HEK293 (cell line): ENCODE measurements around the gene MMP25.

ENCODE experiments used
- CTCF ChIA-PET: fragments of 350-600 bp; formaldehyde crosslinking; extraction: SDS; loops from one replicate; lab custom pipeline; 2021; ENCODE audit warnings: antibody characterized with exemption; lab: Yijun Ruan, JAX
- POLR2A ChIA-PET: fragments of 300-600 bp; formaldehyde crosslinking; extraction: SDS; loops from one replicate; lab custom pipeline; 2020; ENCODE audit warnings: antibody characterized with exemption, inconsistent platforms; lab: Yijun Ruan, JAX
- H3K27ac ChIP-seq: fragments of 200-500 bp; sonication (Bioruptor generic); 2 replicates; pipeline ENCODE4 v1.5.1; 2014; ENCODE audit warnings: low read depth, low read length, control low read depth, inconsistent platforms; ENCODE audit errors: extremely low read depth
- H3K36me3 ChIP-seq, 2 experiments: fragments of 200-500 bp in 1 of 2; sonication (Bioruptor generic) in 1 of 2; 1 replicate in 1 of 2; 2 replicates in 1 of 2; pipeline ENCODE4 v1.5.1; 2014 to 2017; ENCODE audit warnings: inconsistent platforms in 2 of 2, low read length in 2 of 2; ENCODE audit not compliant: control insufficient read depth in 2 of 2, insufficient read depth in 1 of 2
- H3K4me1 ChIP-seq: fragments of 200-500 bp; sonication (Bioruptor generic); 2 replicates; pipeline ENCODE4 v1.5.1; 2014; ENCODE audit warnings: mild to moderate bottlenecking, low read length, inconsistent platforms; ENCODE audit not compliant: control insufficient read depth, insufficient read depth
- H3K4me3 ChIP-seq: 2 replicates; pipeline ENCODE4 v1.5.1; 2011; ENCODE audit warnings: low read depth, mild to moderate bottlenecking, control low read depth, low read length, moderate library complexity
- H3K9me3 ChIP-seq: fragments of 200-500 bp; sonication (Bioruptor generic); 2 replicates; pipeline ENCODE4 v1.5.1; 2014; ENCODE audit warnings: low read depth, low read length, inconsistent platforms; ENCODE audit not compliant: control insufficient read depth, insufficient read depth
- BCL6B ChIP-seq: fragments of 450-650 bp; formaldehyde crosslinking; IDR thresholded peaks from 2 replicates; pipeline ENCODE4 v1.5.1; 2017; ENCODE audit warnings: missing biosample characterization, missing genetic modification characterization
- EGR2 ChIP-seq: fragments of 450-650 bp; formaldehyde crosslinking; IDR thresholded peaks from 2 replicates; pipeline ENCODE4 v1.5.1; 2016; ENCODE audit warnings: low read depth, missing biosample characterization, missing genetic modification characterization
- ZFHX2 ChIP-seq: fragments of 450-650 bp; formaldehyde crosslinking; conservative IDR thresholded peaks from 2 replicates; pipeline ENCODE4 v1.5.1; 2016; ENCODE audit warnings: missing biosample characterization, missing genetic modification characterization
- ZNF16 ChIP-seq: fragments of 450-650 bp; formaldehyde crosslinking; IDR thresholded peaks from 2 replicates; pipeline ENCODE4 v1.5.1; 2016; ENCODE audit warnings: low read depth, missing biosample characterization, missing genetic modification characterization
- ZNF335 ChIP-seq: fragments of 450-650 bp; formaldehyde crosslinking; conservative IDR thresholded peaks from 2 replicates; pipeline ENCODE4 v1.5.1; 2016; ENCODE audit warnings: missing biosample characterization, missing genetic modification characterization
- ZNF530 ChIP-seq: fragments of 450-650 bp; formaldehyde crosslinking; IDR thresholded peaks from 2 replicates; pipeline ENCODE4 v1.5.1; 2016; ENCODE audit warnings: low read depth, missing biosample characterization, missing genetic modification characterization
- ZNF549 ChIP-seq: fragments of 450-650 bp; IDR thresholded peaks from 2 replicates; pipeline ENCODE4 v1.5.1; 2018; ENCODE audit warnings: missing biosample characterization, missing genetic modification characterization, mild to moderate bottlenecking, inconsistent platforms, moderate library complexity
- ZNF555 ChIP-seq: fragments of 450-650 bp; formaldehyde crosslinking; conservative IDR thresholded peaks from 2 replicates; pipeline ENCODE4 v1.5.1; 2017; ENCODE audit warnings: missing biosample characterization, mild to moderate bottlenecking, missing genetic modification characterization, inconsistent platforms
- TF ChIP-seq, protein P1 (sequence below): fragments of 450-650 bp; formaldehyde crosslinking; IDR thresholded peaks from 2 replicates; pipeline ENCODE4 v1.5.1; 2016; ENCODE audit warnings: missing biosample characterization, missing genetic modification characterization

MMP25 gene

DNA sequence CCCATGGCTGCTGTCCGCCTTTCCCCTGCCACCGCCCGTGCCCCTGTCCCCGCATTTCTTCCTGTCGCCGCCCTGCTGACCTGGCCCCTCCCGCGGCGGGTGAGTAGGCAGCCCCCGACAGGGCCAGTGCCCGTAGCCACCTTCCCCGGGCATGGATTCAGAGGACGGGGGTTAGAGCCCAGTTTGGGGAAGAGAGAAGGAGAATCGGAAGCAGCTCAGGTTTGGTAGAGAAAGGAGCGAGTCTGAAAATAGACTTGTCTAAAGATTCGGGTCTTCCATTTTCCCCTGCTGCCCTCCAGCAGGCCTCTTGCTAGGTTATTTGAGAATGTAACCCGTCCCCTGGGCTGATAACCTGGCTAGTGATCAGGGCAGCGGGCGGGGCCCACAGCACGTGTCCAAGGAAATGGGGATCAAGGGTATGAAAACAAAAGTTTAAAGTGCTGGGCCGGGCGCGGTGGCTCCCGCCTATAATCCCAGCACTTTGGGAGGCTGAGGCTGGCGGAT lies 41.5 kb upstream of the MMP25 start (continued):
- TF ChIP-seq ZNF549 (tag by site-specific recombination) (no peak), ZNF335 (peak; percentile 78), ZNF555 (tag by site-specific recombination) (no peak)

- no peak overlapping the region for H3K4me3 ChIP-seq
- H3K9me3 ChIP-seq, result no peaks in the 10 kb centered on the region
- TF ChIP-seq BCL6B, result no peak
- ChIA-PET CTCF (interaction anchor here (0.6 to 9.6 kb wide), 2 partner anchors 24 to 108 kb away, joined by 3 to 149 read pairs; no protein-coding TSS in a partner anchor), POLR2A (interaction anchor here (12.4 kb wide), 1 partner anchor 16 kb away, joined by 247 read pairs; the partner anchor contains the start of genes CLDN6, HCFC1R1, THOC6 and TNFRSF12A)
- H3K4me1 ChIP-seq, result no peaks in the 10 kb centered on the region; the same call in 1 of the 2 replicates
- H3K27ac ChIP-seq, result no peak overlapping the region
- H3K36me3 ChIP-seq, result no peaks in the 10 kb centered on the region
These were observed 39.1 kb upstream of the MMP25 start for GRCh38 chr16:3007059-3007956.

- POLR2A ChIA-PET, result interaction anchor here (12.4 kb wide), 1 partner anchor 16 kb away, joined by 247 read pairs; the partner anchor contains the start of genes CLDN6, HCFC1R1, THOC6 and TNFRSF12A
- no peak overlapping the region for H3K4me3 ChIP-seq
- H3K9me3 ChIP-seq, result no peaks in the 10 kb centered on the region
- no peak for TF ChIP-seq ZNF16 (tag by site-specific recombination)
- TF ChIP-seq ZFHX2 (tag by site-specific recombination), result peak; percentile 61
- TF ChIP-seq EGR2 (tag by site-specific recombination), result peak; percentile 73
- TF ChIP-seq, protein P1, sequence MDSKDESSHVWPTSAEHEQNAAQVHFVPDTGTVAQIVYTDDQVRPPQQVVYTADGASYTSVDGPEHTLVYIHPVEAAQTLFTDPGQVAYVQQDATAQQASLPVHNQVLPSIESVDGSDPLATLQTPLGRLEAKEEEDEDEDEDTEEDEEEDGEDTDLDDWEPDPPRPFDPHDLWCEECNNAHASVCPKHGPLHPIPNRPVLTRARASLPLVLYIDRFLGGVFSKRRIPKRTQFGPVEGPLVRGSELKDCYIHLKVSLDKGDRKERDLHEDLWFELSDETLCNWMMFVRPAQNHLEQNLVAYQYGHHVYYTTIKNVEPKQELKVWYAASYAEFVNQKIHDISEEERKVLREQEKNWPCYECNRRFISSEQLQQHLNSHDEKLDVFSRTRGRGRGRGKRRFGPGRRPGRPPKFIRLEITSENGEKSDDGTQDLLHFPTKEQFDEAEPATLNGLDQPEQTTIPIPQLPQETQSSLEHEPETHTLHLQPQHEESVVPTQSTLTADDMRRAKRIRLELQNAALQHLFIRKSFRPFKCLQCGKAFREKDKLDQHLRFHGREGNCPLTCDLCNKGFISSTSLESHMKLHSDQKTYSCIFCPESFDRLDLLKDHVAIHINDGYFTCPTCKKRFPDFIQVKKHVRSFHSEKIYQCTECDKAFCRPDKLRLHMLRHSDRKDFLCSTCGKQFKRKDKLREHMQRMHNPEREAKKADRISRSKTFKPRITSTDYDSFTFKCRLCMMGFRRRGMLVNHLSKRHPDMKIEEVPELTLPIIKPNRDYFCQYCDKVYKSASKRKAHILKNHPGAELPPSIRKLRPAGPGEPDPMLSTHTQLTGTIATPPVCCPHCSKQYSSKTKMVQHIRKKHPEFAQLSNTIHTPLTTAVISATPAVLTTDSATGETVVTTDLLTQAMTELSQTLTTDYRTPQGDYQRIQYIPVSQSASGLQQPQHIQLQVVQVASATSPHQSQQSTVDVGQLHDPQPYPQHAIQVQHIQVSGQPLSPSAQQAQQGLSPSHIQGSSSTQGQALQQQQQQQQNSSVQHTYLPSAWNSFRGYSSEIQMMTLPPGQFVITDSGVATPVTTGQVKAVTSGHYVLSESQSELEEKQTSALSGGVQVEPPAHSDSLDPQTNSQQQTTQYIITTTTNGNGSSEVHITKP, result peak; percentile 45; the same call in 1 of the 2 replicates
- CTCF ChIA-PET, result interaction anchor here (0.6 to 9.6 kb wide), 2 partner anchors 23 to 109 kb away, joined by 3 to 149 read pairs; no protein-coding TSS in a partner anchor
- no peaks in the 10 kb centered on the region; the same call in 1 of the 2 replicates for H3K4me1 ChIP-seq
- no peaks in the 10 kb centered on the region for H3K36me3 ChIP-seq
- H3K27ac ChIP-seq, result no peak overlapping the region
These were observed 38.2 kb upstream of the MMP25 start for GRCh38 chr16:3007957-3008689.

DNA sequence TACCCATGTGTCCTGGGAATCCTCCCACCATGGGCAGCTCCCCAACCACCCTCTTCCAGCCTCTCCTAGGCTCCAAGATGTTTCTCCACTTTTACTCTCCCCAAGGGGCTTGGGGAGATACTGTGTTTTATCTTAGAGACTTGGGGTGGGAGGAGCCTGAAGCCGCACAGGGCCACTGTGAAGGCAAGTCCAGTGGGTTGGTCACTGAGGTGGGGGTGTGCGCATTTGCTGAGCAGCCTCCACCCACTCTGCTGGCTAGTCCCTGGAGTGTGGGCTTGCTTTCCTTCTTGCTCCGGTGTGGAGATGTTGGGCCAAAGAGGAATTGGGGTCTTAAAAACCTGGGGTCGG lies 37.7 kb upstream of the MMP25 start:
- TF ChIP-seq ZFHX2 (tag by site-specific recombination) (peak; percentile 50), EGR2 (tag by site-specific recombination) (peak; percentile 63; the same call in 1 of the 2 replicates), ZNF530 (tag by site-specific recombination) (no peak)
- TF ChIP-seq, all 188 proteins: peak for 2
- POLR2A ChIA-PET, result interaction anchor here (12.4 kb wide), 1 partner anchor 15 kb away, joined by 247 read pairs; the partner anchor contains the start of genes CLDN6, HCFC1R1, THOC6 and TNFRSF12A
- no peak overlapping the region for H3K27ac ChIP-seq
- no peaks in the 10 kb centered on the region for H3K9me3 ChIP-seq
- H3K36me3 ChIP-seq, result no peaks in the 10 kb centered on the region
- no peaks in the 10 kb centered on the region; the same call in 1 of the 2 replicates for H3K4me1 ChIP-seq
- CTCF ChIA-PET, result interaction anchor here (9.6 kb wide), 1 partner anchor 22 kb away, joined by 149 read pairs; no protein-coding TSS in a partner anchor
- H3K4me3 ChIP-seq, result no peak overlapping the region
